RWPE2 (cell line): ENCODE measurements around the gene ST8SIA4.

Experiments
- ATAC-seq: fragments of 200-7000 bp; cut with Tn5 transposase; 3 replicates; pipeline ENCODE4 v1.9.1; 2021; ENCODE audit warnings: low read depth
- DNase-seq: peaks from one replicate; pipeline ENCODE4 v3.0.0-alpha.2; 2020; ENCODE audit warnings: low spot score
- H3K27ac ChIP-seq: fragments of 450-650 bp; 2 replicates; pipeline ENCODE4 v1.5.1; 2017; ENCODE audit warnings: mild to moderate bottlenecking; ENCODE audit not compliant: poor library complexity, severe bottlenecking
- H3K27me3 ChIP-seq: fragments of 250-450 bp; sonication (Bioruptor Pico); 2 replicates; pipeline ENCODE4 v1.5.1; 2021; ENCODE audit warnings: mild to moderate bottlenecking, moderate library complexity; ENCODE audit not compliant: insufficient read depth, poor library complexity, severe bottlenecking
- H3K36me3 ChIP-seq: fragments of 250-450 bp; sonication (Bioruptor Pico); 2 replicates; pipeline ENCODE4 v1.5.1; 2020; ENCODE audit warnings: low read depth, mild to moderate bottlenecking, moderate library complexity
- H3K4me1 ChIP-seq: fragments of 250-450 bp; sonication (Bioruptor Pico); 2 replicates; pipeline ENCODE4 v1.5.1; 2021; ENCODE audit warnings: mild to moderate bottlenecking, moderate library complexity; ENCODE audit not compliant: insufficient read depth, poor library complexity, severe bottlenecking
- H3K4me3 ChIP-seq: fragments of 250-450 bp; sonication (Bioruptor Pico); 2 replicates; pipeline ENCODE4 v1.5.1; 2021; ENCODE audit warnings: mild to moderate bottlenecking, moderate library complexity; ENCODE audit not compliant: severe bottlenecking
- H3K9me3 ChIP-seq: fragments of 250-450 bp; sonication (Bioruptor Pico); 2 replicates; pipeline ENCODE4 v1.5.1; 2021; ENCODE audit warnings: mild to moderate bottlenecking, moderate library complexity; ENCODE audit not compliant: severe bottlenecking
- CTCF ChIP-seq: fragments of 450-650 bp; IDR thresholded peaks from one replicate; pipeline ENCODE4 v1.5.1; 2017; ENCODE audit warnings: mild to moderate bottlenecking, moderate library complexity; ENCODE audit not compliant: poor library complexity, severe bottlenecking

Gene ST8SIA4

GRCh38 chr5:100827481-100827889, 75.6 kb downstream of the ST8SIA4 start:
- Histone ChIP-seq H3K27me3 (no peaks in the 10 kb centered on the region), H3K9me3 (no peaks in the 10 kb centered on the region), H3K4me3 (no peak overlapping the region), H3K4me1 (peaks cover 21% of the 10 kb centered on the region), H3K36me3 (no peaks in the 10 kb centered on the region), H3K27ac (peak overlapping the region; percentile 62)
- DNase-seq = no peak
- no peak for TF ChIP-seq CTCF
- peak; percentile 94 for ATAC-seq

DNA sequence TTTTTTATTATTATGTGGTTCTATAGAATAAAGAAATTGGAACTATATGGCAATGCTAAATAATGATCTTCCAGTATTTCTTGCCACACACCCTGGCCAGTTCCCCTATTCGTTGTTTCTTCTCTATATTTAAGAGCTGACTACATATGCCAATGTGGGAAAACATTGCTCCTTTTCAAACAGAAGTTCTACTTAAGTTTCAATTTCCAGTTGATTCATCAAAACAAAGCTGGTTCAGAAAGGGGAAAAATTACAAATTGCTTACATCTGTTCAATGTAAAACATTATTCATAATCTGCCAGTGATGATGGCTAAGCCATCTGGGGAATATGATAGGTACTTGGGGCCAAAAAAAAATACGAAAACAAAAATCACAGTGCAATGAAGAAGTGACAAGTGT, 76.9 kb downstream of the ST8SIA4 start:
- H3K27ac ChIP-seq = peak overlapping the region; percentile 62
- H3K4me1 ChIP-seq = peaks cover 26% of the 10 kb centered on the region
- H3K36me3 ChIP-seq = no peaks in the 10 kb centered on the region
- ATAC-seq (no peak), DNase-seq (no peak)
- no peaks in the 10 kb centered on the region for H3K9me3 ChIP-seq
- H3K4me3 ChIP-seq = no peak overlapping the region
- no peak for TF ChIP-seq CTCF
- H3K27me3 ChIP-seq = no peaks in the 10 kb centered on the region

- H3K27ac ChIP-seq = no peak overlapping the region
- peaks cover 26% of the 10 kb centered on the region for H3K4me1 ChIP-seq
- no peaks in the 10 kb centered on the region for H3K27me3 ChIP-seq
- H3K9me3 ChIP-seq = no peaks in the 10 kb centered on the region
- H3K36me3 ChIP-seq = no peaks in the 10 kb centered on the region
- TF ChIP-seq CTCF = no peak
- ATAC-seq = no peak
- DNase-seq = no peak
- no peak overlapping the region for H3K4me3 ChIP-seq
Observed at GRCh38 chr5:100824635-100825034, 78.4 kb downstream of the ST8SIA4 start.

DNA sequence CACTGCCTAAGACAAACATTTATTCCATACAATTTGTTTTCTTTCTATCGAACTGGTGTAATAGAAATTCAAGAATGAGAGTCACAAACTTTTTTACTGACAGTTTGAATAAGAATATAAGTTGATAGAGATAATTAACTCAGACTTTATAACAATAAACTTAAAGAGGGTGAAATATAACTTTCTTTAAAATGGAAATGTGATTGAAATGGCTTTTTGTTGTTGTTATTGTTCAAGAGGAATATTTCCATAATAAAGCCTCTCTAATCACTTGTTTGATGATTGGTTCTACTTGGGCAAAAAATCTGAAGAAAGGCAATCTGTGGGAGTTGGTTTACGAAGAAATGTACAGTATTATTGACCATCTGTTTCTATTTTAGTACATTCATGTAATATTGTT, 79.3 kb downstream of the ST8SIA4 start:
- no peak for DNase-seq
- Histone ChIP-seq H3K36me3 (no peaks in the 10 kb centered on the region), H3K9me3 (no peaks in the 10 kb centered on the region), H3K4me3 (no peak overlapping the region), H3K27me3 (no peaks in the 10 kb centered on the region), H3K4me1 (peaks cover 26% of the 10 kb centered on the region), H3K27ac (no peak overlapping the region)
- ATAC-seq = no peak
- TF ChIP-seq CTCF = no peak

DNA sequence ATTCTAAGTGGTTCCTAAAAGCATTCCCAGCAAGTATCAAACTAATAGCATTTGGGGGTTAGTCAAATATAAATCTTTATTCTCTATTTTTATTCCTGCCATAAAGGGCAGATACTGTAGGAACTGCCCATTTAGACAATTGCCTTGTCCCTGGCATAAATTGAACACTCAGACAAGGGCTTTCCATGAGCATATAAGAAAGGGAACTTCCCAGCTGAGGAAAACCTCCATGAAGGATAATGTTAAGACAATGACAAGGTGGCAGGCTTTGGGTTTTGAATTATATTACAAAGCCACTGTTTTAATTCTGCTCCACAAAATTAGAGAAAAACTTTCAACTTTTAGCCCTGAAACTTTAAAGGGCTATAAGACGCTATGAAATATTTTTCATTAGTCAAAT, 81.3 kb downstream of the ST8SIA4 start:
- DNase-seq (no peak), ATAC-seq (no peak)
- Histone ChIP-seq H3K4me1 (peaks cover 11% of the 10 kb centered on the region), H3K27me3 (no peaks in the 10 kb centered on the region), H3K4me3 (no peak overlapping the region), H3K27ac (no peak overlapping the region), H3K36me3 (no peaks in the 10 kb centered on the region), H3K9me3 (no peaks in the 10 kb centered on the region)
- no peak for TF ChIP-seq CTCF
